GM18526 (cell line): ENCODE measurements around the gene RASGEF1C.

Experiments
- POLR2A ChIP-seq: IDR thresholded peaks from 3 replicates; pipeline ENCODE4 v1.6.1; 2011; ENCODE audit not compliant: insufficient read length; ENCODE audit errors: extremely low read depth

The RASGEF1C gene

GRCh38 chr5:180129291-180130190 is 79.5 kb downstream of the RASGEF1C start:
- TF ChIP-seq POLR2A: no peak

- TF ChIP-seq POLR2A: no peak
Measured at GRCh38 chr5:180128671-180129261, 80.2 kb downstream of the RASGEF1C start.

- TF ChIP-seq POLR2A: no peak
Measured at GRCh38 chr5:180127682-180128670, 81.0 kb downstream of the RASGEF1C start.

- TF ChIP-seq POLR2A: no peak
Measured at GRCh38 chr5:180126716-180127681, 82.0 kb downstream of the RASGEF1C start.

GRCh38 chr5:180122875-180123274 is 86.1 kb downstream of the RASGEF1C start:
- no peak for TF ChIP-seq POLR2A

GRCh38 chr5:180121826-180122413 is 87.1 kb downstream of the RASGEF1C start:
- TF ChIP-seq POLR2A: no peak

GRCh38 chr5:180120237-180121101 is 88.5 kb downstream of the RASGEF1C start:
- no peak for TF ChIP-seq POLR2A

- no peak for TF ChIP-seq POLR2A
Measured at GRCh38 chr5:180119903-180120236, 89.1 kb downstream of the RASGEF1C start.

GRCh38 chr5:180119031-180119902 is 89.7 kb downstream of the RASGEF1C start:
- TF ChIP-seq POLR2A: no peak

GRCh38 chr5:180118391-180118791 is 90.6 kb downstream of the RASGEF1C start:
- no peak for TF ChIP-seq POLR2A

GRCh38 chr5:180117000-180117725 is 91.8 kb downstream of the RASGEF1C start:
- no peak for TF ChIP-seq POLR2A
